ENCODE data around the gene PTPRG.

Gene PTPRG

GRCh38 chr3:61663356-61664104 lies 102.2 kb downstream of the PTPRG start:
- no peak for TF ChIP-seq FOXP2 (optimal IDR thresholded peaks at IDR 0.05; ENCODE audit: borderline replicate concordance, extremely low read depth, extremely low read length, insufficient read depth)
- no peak for TF ChIP-seq REST (IDR thresholded peaks at IDR 0.05; ENCODE audit: insufficient read depth in 1 of 2, low read depth in 2 of 2, low read length in 2 of 2)
- TF ChIP-seq POLR2AphosphoS5 (IDR thresholded peaks at IDR 0.05; ENCODE audit: low read depth, low read length), result no peak
- TF ChIP-seq TAF1 (IDR thresholded peaks at IDR 0.05; ENCODE audit: borderline replicate concordance, insufficient read depth, low read length), result no peak

GRCh38 chr3:61664105-61664482 lies 102.7 kb downstream of the PTPRG start:
- no peak for TF ChIP-seq SIN3A (IDR thresholded peaks at IDR 0.05; ENCODE audit: borderline replicate concordance, insufficient read depth, low read length)
- TF ChIP-seq POLR2AphosphoS5 (IDR thresholded peaks at IDR 0.05; ENCODE audit: low read depth, low read length), result no peak
- no peak for TF ChIP-seq FOXP2 (optimal IDR thresholded peaks at IDR 0.05; ENCODE audit: borderline replicate concordance, extremely low read depth, extremely low read length, insufficient read depth)
- TF ChIP-seq TAF1 (IDR thresholded peaks at IDR 0.05; ENCODE audit: borderline replicate concordance, insufficient read depth, low read length), result no peak
- TF ChIP-seq REST (IDR thresholded peaks at IDR 0.05; ENCODE audit: insufficient read depth in 1 of 2, low read depth in 2 of 2, low read length in 2 of 2), result no peak

- no peak for TF ChIP-seq REST (IDR thresholded peaks at IDR 0.05; ENCODE audit: insufficient read depth in 1 of 2, low read depth in 2 of 2, low read length in 2 of 2)
- TF ChIP-seq TAF1 (IDR thresholded peaks at IDR 0.05; ENCODE audit: borderline replicate concordance, insufficient read depth, low read length), result no peak
- no peak for TF ChIP-seq SIN3A (IDR thresholded peaks at IDR 0.05; ENCODE audit: borderline replicate concordance, insufficient read depth, low read length)
- TF ChIP-seq POLR2AphosphoS5 (IDR thresholded peaks at IDR 0.05; ENCODE audit: low read depth, low read length), result no peak
- no peak for TF ChIP-seq FOXP2 (optimal IDR thresholded peaks at IDR 0.05; ENCODE audit: borderline replicate concordance, extremely low read depth, extremely low read length, insufficient read depth)
These were observed 103.8 kb downstream of the PTPRG start for GRCh38 chr3:61665121-61665520.

- TF ChIP-seq SIN3A (IDR thresholded peaks at IDR 0.05; ENCODE audit: borderline replicate concordance, insufficient read depth, low read length), result no peak
- no peak for TF ChIP-seq TAF1 (IDR thresholded peaks at IDR 0.05; ENCODE audit: borderline replicate concordance, insufficient read depth, low read length)
These were observed 104.6 kb downstream of the PTPRG start for GRCh38 chr3:61665987-61666386.

GRCh38 chr3:61666615-61667330 lies 105.4 kb downstream of the PTPRG start:
- TF ChIP-seq TAF1 (IDR thresholded peaks at IDR 0.05; ENCODE audit: borderline replicate concordance, insufficient read depth, low read length), result no peak
- no peak for TF ChIP-seq FOXP2 (optimal IDR thresholded peaks at IDR 0.05; ENCODE audit: borderline replicate concordance, extremely low read depth, extremely low read length, insufficient read depth)
- TF ChIP-seq POLR2AphosphoS5 (IDR thresholded peaks at IDR 0.05; ENCODE audit: low read depth, low read length), result no peak
- TF ChIP-seq REST (IDR thresholded peaks at IDR 0.05; ENCODE audit: insufficient read depth in 1 of 2, low read depth in 2 of 2, low read length in 2 of 2), result no peak
- no peak for TF ChIP-seq SIN3A (IDR thresholded peaks at IDR 0.05; ENCODE audit: borderline replicate concordance, insufficient read depth, low read length)

All from PFSK-1 (cell line).